ENCODE results near the gene SCOC.
"Not testable (repeated sequence)": the region's sequence is repeated elsewhere in the genome, so short reads cannot be mapped to it uniquely, and the experiment has no call there.

SCOC gene

GRCh38 chr4:140363051-140363450, 10.4 kb upstream of the SCOC start:
- no peak for DNase-seq

- DNase-seq = no peak
Observed at GRCh38 chr4:140363558-140363957, 9.9 kb upstream of the SCOC start.

- no peak for DNase-seq
Observed at GRCh38 chr4:140367738-140368137, 5.7 kb upstream of the SCOC start.

- DNase-seq = no peak
Observed at GRCh38 chr4:140368686-140369085, 4.8 kb upstream of the SCOC start.

GRCh38 chr4:140372751-140373327, 607 bp upstream of the SCOC start:
- peak; percentile 62 to 71 for DNase-seq

- no peak for DNase-seq
Observed at GRCh38 chr4:140374130-140374477, 658 bp downstream of the SCOC start.

GRCh38 chr4:140382732-140383131, 9.3 kb downstream of the SCOC start:
- DNase-seq = no peak

- no peak for DNase-seq
Observed at GRCh38 chr4:140388015-140388414, 14.6 kb downstream of the SCOC start.

- DNase-seq = no peak
Observed at GRCh38 chr4:140395668-140396067, 22.2 kb downstream of the SCOC start.

GRCh38 chr4:140400111-140400510, 26.7 kb downstream of the SCOC start:
- no peak for DNase-seq

- no peak for DNase-seq
Observed at GRCh38 chr4:140406292-140406691, 32.8 kb downstream of the SCOC start.

GRCh38 chr4:140408974-140409373, 35.5 kb downstream of the SCOC start:
- DNase-seq = no peak

GRCh38 chr4:140413130-140413969, 39.9 kb downstream of the SCOC start:
- DNase-seq = not testable (repeated sequence)

- no peak for DNase-seq
Observed at GRCh38 chr4:140423106-140423505, 49.7 kb downstream of the SCOC start.

- DNase-seq = peak; percentile 43 to 47
Observed at GRCh38 chr4:140426610-140427105, 53.2 kb downstream of the SCOC start.

- peak; percentile 81 to 87 for DNase-seq
Observed at GRCh38 chr4:140427106-140427918, 53.9 kb downstream of the SCOC start, which contains the start of gene CLGN. Gene CLGN (minus strand): TSS chr4:140427648. CDS start chr4:140413078, 14,570 bp downstream.

- DNase-seq = no peak
Observed at GRCh38 chr4:140427919-140428471, 54.5 kb downstream of the SCOC start.

Measured in Kasumi-1 (cell line).